Upper lobe of left lung (tissue), 4 donors: ENCODE data around the gene FNDC1.

Experiments used
- POLR2AphosphoS5 ChIP-seq, 2 donors: sonication (generic); formaldehyde crosslinking; IDR thresholded peaks; one replicate each; pipeline ENCODE4 v1.5.1; 2017; ENCODE audit warnings: antibody characterized with exemption in 2 of 2
- TF ChIP-seq, protein P1 (sequence below), 6 experiments: fragments of 450-650 bp in 4 of 6; fragments of 200-600 bp in 2 of 6; sonication (generic) in 2 of 6; IDR thresholded peaks; one replicate each; pipeline ENCODE4 v1.5.1; 2016 to 2019; ENCODE audit warnings: antibody characterized with exemption in 6 of 6

- TF ChIP-seq, protein P1, sequence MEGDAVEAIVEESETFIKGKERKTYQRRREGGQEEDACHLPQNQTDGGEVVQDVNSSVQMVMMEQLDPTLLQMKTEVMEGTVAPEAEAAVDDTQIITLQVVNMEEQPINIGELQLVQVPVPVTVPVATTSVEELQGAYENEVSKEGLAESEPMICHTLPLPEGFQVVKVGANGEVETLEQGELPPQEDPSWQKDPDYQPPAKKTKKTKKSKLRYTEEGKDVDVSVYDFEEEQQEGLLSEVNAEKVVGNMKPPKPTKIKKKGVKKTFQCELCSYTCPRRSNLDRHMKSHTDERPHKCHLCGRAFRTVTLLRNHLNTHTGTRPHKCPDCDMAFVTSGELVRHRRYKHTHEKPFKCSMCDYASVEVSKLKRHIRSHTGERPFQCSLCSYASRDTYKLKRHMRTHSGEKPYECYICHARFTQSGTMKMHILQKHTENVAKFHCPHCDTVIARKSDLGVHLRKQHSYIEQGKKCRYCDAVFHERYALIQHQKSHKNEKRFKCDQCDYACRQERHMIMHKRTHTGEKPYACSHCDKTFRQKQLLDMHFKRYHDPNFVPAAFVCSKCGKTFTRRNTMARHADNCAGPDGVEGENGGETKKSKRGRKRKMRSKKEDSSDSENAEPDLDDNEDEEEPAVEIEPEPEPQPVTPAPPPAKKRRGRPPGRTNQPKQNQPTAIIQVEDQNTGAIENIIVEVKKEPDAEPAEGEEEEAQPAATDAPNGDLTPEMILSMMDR (IDR thresholded peaks at IDR 0.05): no peak
- TF ChIP-seq POLR2AphosphoS5 (IDR thresholded peaks at IDR 0.05): no peak
These were observed 110.6 kb downstream of the FNDC1 start for GRCh38 chr6:159279790-159280277.
